Measurements from ENCODE around the gene CRYBB1.

The CRYBB1 gene

GRCh38 chr22:26663374-26663923 is 45.6 kb upstream of the CRYBB1 start:
- Histone ChIP-seq H4K20me1 (ENCODE audit: insufficient read depth, low read length) (no peaks in the 10 kb centered on the region), H3K36me3 (replicated peaks; ENCODE audit: insufficient read depth, low read length) (no peaks in the 10 kb centered on the region), H3K9me3 (replicated peaks; ENCODE audit: insufficient read depth, low read length) (no peaks in the 10 kb centered on the region), H3K4me1 (ENCODE audit: low read length) (peaks cover 42% of the 10 kb centered on the region), H3K9ac (ENCODE audit: low read length) (no peak overlapping the region), H2AFZ (ENCODE audit: low read length) (0 out of 2 replicates have a peak overlapping the region, but pooled peaks have one; percentile 16), H3K4me2 (ENCODE audit: low read depth, low read length) (peak overlapping the region; percentile 6; the same call in 1 of the 2 replicates), H3K4me3 (ENCODE audit: low read length) (no peak overlapping the region), H3K27me3 (replicated peaks; ENCODE audit: insufficient read depth, low read length) (no peaks in the 10 kb centered on the region), H3K9me2 (replicated peaks; ENCODE audit: insufficient read depth, low read length) (no peaks in the 10 kb centered on the region), H3K27ac (ENCODE audit: low read length) (peak overlapping the region; percentile 46; the same call in 1 of the 2 replicates), H3K79me2 (ENCODE audit: low read length) (peaks cover 33% of the 10 kb centered on the region), H3F3A (ENCODE audit: insufficient read depth, low read length) (peaks cover 18% of the 10 kb centered on the region)
- peak; percentile 44 for DNase-seq
- TF ChIP-seq EZH2 (optimal IDR thresholded peaks at IDR 0.05; ENCODE audit: low read depth, low read length): no peak
- no peak for TF ChIP-seq EZH2phosphoT487 (IDR thresholded peaks at IDR 0.05; ENCODE audit: low read length)
- no peak for TF ChIP-seq CTCF (IDR thresholded peaks at IDR 0.05; ENCODE audit: low read length)

- H3K9me3 ChIP-seq (replicated peaks; ENCODE audit: insufficient read depth, low read length): no peaks in the 10 kb centered on the region
- H3F3A ChIP-seq (ENCODE audit: insufficient read depth, low read length): peaks cover 26% of the 10 kb centered on the region
- no peak overlapping the region for H3K27ac ChIP-seq (ENCODE audit: low read length)
- no peaks in the 10 kb centered on the region for H4K20me1 ChIP-seq (ENCODE audit: insufficient read depth, low read length)
- H3K36me3 ChIP-seq (replicated peaks; ENCODE audit: insufficient read depth, low read length): no peaks in the 10 kb centered on the region
- H3K79me2 ChIP-seq (ENCODE audit: low read length): peaks cover 39% of the 10 kb centered on the region
- H3K9ac ChIP-seq (ENCODE audit: low read length): no peak overlapping the region
- no peak overlapping the region for H3K4me3 ChIP-seq (ENCODE audit: low read length)
- H3K27me3 ChIP-seq (replicated peaks; ENCODE audit: insufficient read depth, low read length): no peaks in the 10 kb centered on the region
- H3K4me2 ChIP-seq (ENCODE audit: low read depth, low read length): no peak overlapping the region
- TF ChIP-seq CTCF (IDR thresholded peaks at IDR 0.05; ENCODE audit: low read length) (no peak), EZH2phosphoT487 (IDR thresholded peaks at IDR 0.05; ENCODE audit: low read length) (no peak), EZH2 (optimal IDR thresholded peaks at IDR 0.05; ENCODE audit: low read depth, low read length) (no peak)
- no peak for DNase-seq
- H2AFZ ChIP-seq (ENCODE audit: low read length): no peak overlapping the region
- no peaks in the 10 kb centered on the region for H3K9me2 ChIP-seq (replicated peaks; ENCODE audit: insufficient read depth, low read length)
- peaks cover 46% of the 10 kb centered on the region for H3K4me1 ChIP-seq (ENCODE audit: low read length)
These were observed 44.3 kb upstream of the CRYBB1 start for GRCh38 chr22:26662160-26662559.

- Histone ChIP-seq H3K9ac (ENCODE audit: low read length) (no peak overlapping the region), H3K4me3 (ENCODE audit: low read length) (no peak overlapping the region), H3K9me3 (replicated peaks; ENCODE audit: insufficient read depth, low read length) (no peaks in the 10 kb centered on the region), H3K4me1 (ENCODE audit: low read length) (peaks cover 47% of the 10 kb centered on the region), H2AFZ (ENCODE audit: low read length) (no peak overlapping the region), H3K27ac (ENCODE audit: low read length) (no peak overlapping the region), H3K79me2 (ENCODE audit: low read length) (peaks cover 35% of the 10 kb centered on the region), H3F3A (ENCODE audit: insufficient read depth, low read length) (peaks cover 26% of the 10 kb centered on the region), H3K9me2 (replicated peaks; ENCODE audit: insufficient read depth, low read length) (no peaks in the 10 kb centered on the region), H4K20me1 (ENCODE audit: insufficient read depth, low read length) (no peaks in the 10 kb centered on the region), H3K36me3 (replicated peaks; ENCODE audit: insufficient read depth, low read length) (no peaks in the 10 kb centered on the region), H3K4me2 (ENCODE audit: low read depth, low read length) (no peak overlapping the region), H3K27me3 (replicated peaks; ENCODE audit: insufficient read depth, low read length) (no peaks in the 10 kb centered on the region)
- TF ChIP-seq EZH2 (optimal IDR thresholded peaks at IDR 0.05; ENCODE audit: low read depth, low read length) (no peak), EZH2phosphoT487 (IDR thresholded peaks at IDR 0.05; ENCODE audit: low read length) (no peak), CTCF (IDR thresholded peaks at IDR 0.05; ENCODE audit: low read length) (no peak)
- no peak for DNase-seq
These were observed 43.2 kb upstream of the CRYBB1 start for GRCh38 chr22:26660961-26661578.

All from MM.1S (cell line).